Ascending aorta (tissue), 2 donors: ENCODE results near the gene CAMK2D. TPM values are rescaled to one million over a fixed set of nuclear protein-coding genes. Genes with fewer than 3 reads are reported as not detected.

Experiments
- DNase-seq, 2 donors: peaks; one replicate each; pipeline ENCODE4 v3.0.0-alpha.2; 2019; ENCODE audit warnings: low spot score in 2 of 2
- H3K27ac ChIP-seq, 2 donors: fragments of 200-600 bp; sonication (generic); one replicate each; pipeline ENCODE4 v1.5.1; 2016 to 2017; ENCODE audit warnings: mild to moderate bottlenecking in 1 of 2
- H3K27me3 ChIP-seq: fragments of 200-600 bp; sonication (generic); one replicate; pipeline ENCODE4 v1.5.1; 2017
- H3K36me3 ChIP-seq, 2 donors: fragments of 200-600 bp; sonication (generic); one replicate each; pipeline ENCODE4 v1.5.1; 2016
- H3K4me1 ChIP-seq, 2 donors: fragments of 200-600 bp; sonication (generic); one replicate each; pipeline ENCODE4 v1.5.1; 2016 to 2017; ENCODE audit warnings: mild to moderate bottlenecking in 1 of 2
- H3K4me3 ChIP-seq, 2 donors: fragments of 200-600 bp; sonication (generic); one replicate each; pipeline ENCODE4 v1.5.1; 2016 to 2017; ENCODE audit warnings: mild to moderate bottlenecking in 1 of 2
- H3K9me3 ChIP-seq, 2 donors: fragments of 200-600 bp; sonication (generic); one replicate each; pipeline ENCODE4 v1.5.1; 2016
- CTCF ChIP-seq, 3 experiments: fragments of 200-600 bp in 2 of 3; fragments of 450-650 bp in 1 of 3; sonication (generic) in 2 of 3; IDR thresholded peaks; one replicate each; pipeline ENCODE4 v1.5.1; 2016 to 2019; ENCODE audit warnings: antibody characterized with exemption in 3 of 3, mild to moderate bottlenecking in 1 of 3, moderate library complexity in 1 of 3
- intact Hi-C: fragments of 100-400 bp; cut with DNase I; formaldehyde crosslinking; loops from one replicate; pipeline ENCODE4 v1.15.1; 2023
- total RNA-seq: library from RNA; depleted of rRNA; stranded (reverse); fragments of >200 nt; gene quantifications from one replicate; pipeline ENCODE4 v1.1.0, GENCODE V29; 2016

Gene CAMK2D
- total RNA-seq, 1 donor from 2014 or later = 23.8 TPM

- Histone ChIP-seq H3K4me1 (peaks cover 0 to 53% of the 10 kb centered on the region in 2 donors), H3K27me3 (no peaks in the 10 kb centered on the region), H3K36me3 (no peaks in the 10 kb centered on the region), H3K4me3 (no peak overlapping the region), H3K9me3 (no peaks in the 10 kb centered on the region), H3K27ac (peak overlapping the region; percentile 6 to 77)
- intact Hi-C loops = no loop called here
- no peak for DNase-seq
- no peak for TF ChIP-seq CTCF (IDR thresholded peaks at IDR 0.05)
These were observed 125.7 kb downstream of the CAMK2D start for GRCh38 chr4:113635739-113636437.

GRCh38 chr4:113634081-113634969 lies 127.2 kb downstream of the CAMK2D start:
- no peak for TF ChIP-seq CTCF (IDR thresholded peaks at IDR 0.05)
- Histone ChIP-seq H3K9me3 (no peaks in the 10 kb centered on the region), H3K36me3 (no peaks in the 10 kb centered on the region), H3K4me1 (peaks cover 0 to 42% of the 10 kb centered on the region in 2 donors), H3K27me3 (no peaks in the 10 kb centered on the region), H3K4me3 (no peak overlapping the region), H3K27ac (no peak overlapping the region)
- no peak for DNase-seq
- intact Hi-C loops = no loop called here

GRCh38 chr4:113633467-113633866 lies 128.1 kb downstream of the CAMK2D start:
- H3K4me1 ChIP-seq = peaks cover 0 to 38% of the 10 kb centered on the region in 2 donors
- no peak for DNase-seq
- no peaks in the 10 kb centered on the region for H3K36me3 ChIP-seq
- H3K4me3 ChIP-seq = no peak overlapping the region
- H3K27ac ChIP-seq = no peak overlapping the region
- H3K9me3 ChIP-seq = no peaks in the 10 kb centered on the region
- no peaks in the 10 kb centered on the region for H3K27me3 ChIP-seq
- intact Hi-C loops = no loop called here
- TF ChIP-seq CTCF (IDR thresholded peaks at IDR 0.05) = no peak

- DNase-seq = no peak
- H3K27ac ChIP-seq = no peak overlapping the region
- no peaks in the 10 kb centered on the region for H3K36me3 ChIP-seq
- no peak for TF ChIP-seq CTCF (IDR thresholded peaks at IDR 0.05)
- H3K4me1 ChIP-seq = peaks cover 0 to 3% of the 10 kb centered on the region in 2 donors
- no peaks in the 10 kb centered on the region for H3K9me3 ChIP-seq
- intact Hi-C loops = no loop called here
- H3K27me3 ChIP-seq = no peaks in the 10 kb centered on the region
- H3K4me3 ChIP-seq = no peak overlapping the region
These were observed 132.8 kb downstream of the CAMK2D start for GRCh38 chr4:113628711-113629110.

- TF ChIP-seq CTCF (IDR thresholded peaks at IDR 0.05) = no peak
- H3K4me3 ChIP-seq = no peak overlapping the region
These were observed 134.2 kb downstream of the CAMK2D start for GRCh38 chr4:113627321-113627720.

More at GRCh38 chr4:113627321-113627720, 134.2 kb downstream of the CAMK2D start:
- Histone ChIP-seq H3K27ac (no peak overlapping the region), H3K27me3 (no peaks in the 10 kb centered on the region), H3K36me3 (no peaks in the 10 kb centered on the region), H3K4me1 (no peaks in the 10 kb centered on the region), H3K9me3 (no peaks in the 10 kb centered on the region)
- intact Hi-C loops = no loop called here
- no peak for DNase-seq
